CD4-positive, alpha-beta T cell (primary cell): ENCODE data around the gene SELENOM. TPM values are rescaled to one million over a fixed set of nuclear protein-coding genes. Genes with fewer than 3 reads are reported as not detected.

Source experiments
- ATAC-seq: fragments of 200-7000 bp; cut with Tn5 transposase; one replicate; pipeline ENCODE4 v1.10.0; 2022; ENCODE audit warnings: mild to moderate bottlenecking; ENCODE audit not compliant: poor library complexity
- CTCF ChIA-PET: fragments of 350-600 bp; sonication (Branson Sonifier 250); formaldehyde crosslinking; loops from one replicate; lab custom pipeline; 2021; ENCODE audit warnings: antibody characterized with exemption, inconsistent platforms; lab: Charles Lee
- POLR2A ChIA-PET: fragments of 350-600 bp; sonication (Branson Sonifier 250); formaldehyde crosslinking; loops from one replicate; lab custom pipeline; 2021; ENCODE audit warnings: antibody characterized with exemption, inconsistent platforms; lab: Charles Lee
- DNase-seq, 14 experiments: peaks; one replicate each; pipeline ENCODE4 v3.0.0-alpha.2; 2013 to 2020; ENCODE audit warnings: mixed read lengths in 2 of 14
- H3K27ac ChIP-seq, 2 donors: one replicate each; pipeline versions ENCODE4 v1.5.1 to v1.7.0; 2013; ENCODE audit warnings: low read length in 2 of 2, low read depth in 1 of 2, mild to moderate bottlenecking in 1 of 2
- H3K27me3 ChIP-seq, 2 experiments: 1 replicate in 1 of 2; 2 replicates in 1 of 2; pipeline versions ENCODE4 v1.6.1 to v1.7.0; 2013; ENCODE audit warnings: low read length in 2 of 2, control low read depth in 1 of 2, mild to moderate bottlenecking in 1 of 2, moderate library complexity in 1 of 2; ENCODE audit not compliant: insufficient read depth in 2 of 2, control insufficient read depth in 1 of 2
- H3K36me3 ChIP-seq: one replicate; pipeline ENCODE4 v1.6.1; 2013; ENCODE audit warnings: low read length, control low read depth; ENCODE audit not compliant: insufficient read depth
- H3K4me1 ChIP-seq: one replicate; pipeline ENCODE4 v1.6.1; 2013; ENCODE audit warnings: low read length, control low read depth; ENCODE audit not compliant: insufficient read depth
- H3K4me3 ChIP-seq: one replicate; pipeline ENCODE4 v1.5.1; 2013; ENCODE audit warnings: mild to moderate bottlenecking, low read length, moderate library complexity
- H3K9me3 ChIP-seq, 2 experiments: 1 replicate in 1 of 2; 2 replicates in 1 of 2; pipeline versions ENCODE4 v1.6.1 to v1.7.0; 2013; ENCODE audit warnings: low read length in 2 of 2, mild to moderate bottlenecking in 2 of 2, control low read depth in 1 of 2, moderate library complexity in 1 of 2; ENCODE audit not compliant: control insufficient read depth in 1 of 2, insufficient read depth in 1 of 2
- H3K27ac Mint-ChIP-seq: one replicate; pipeline ENCODE4 v1.8.0; 2020; ENCODE audit warnings: mixed read lengths
- H3K27me3 Mint-ChIP-seq: one replicate; pipeline ENCODE4 v1.8.0; 2021; ENCODE audit warnings: mixed read lengths
- H3K36me3 Mint-ChIP-seq: one replicate; pipeline ENCODE4 v1.8.0; 2021; ENCODE audit warnings: low read depth, mixed read lengths
- H3K4me1 Mint-ChIP-seq: one replicate; pipeline ENCODE4 v1.8.0; 2021; ENCODE audit warnings: low read depth, mixed read lengths
- H3K4me3 Mint-ChIP-seq: one replicate; pipeline ENCODE4 v1.8.0; 2020; ENCODE audit warnings: mild to moderate bottlenecking, mixed read lengths
- H3K9me3 Mint-ChIP-seq: one replicate; pipeline ENCODE4 v1.8.0; 2020; ENCODE audit warnings: mixed read lengths
- CTCF ChIP-seq: fragments of 200-600 bp; IDR thresholded peaks from one replicate; pipeline ENCODE4 v1.8.0; 2022; ENCODE audit warnings: antibody characterized with exemption, mild to moderate bottlenecking
- intact Hi-C, 2 experiments: fragments of 100-400 bp; cut with DNase I in 1 of 2; cut with micrococcal nuclease in 1 of 2; formaldehyde crosslinking; loops; one replicate each; pipeline versions ENCODE4 v1.15.1 to v1.9.0; 2023 to 2025; cut with DNase I, micrococcal nuclease
- total RNA-seq, 174 experiments: library from RNA in 2 of 174; stranded (reverse) in 2 of 174; gene quantifications; one replicate each; pipeline ENCODE4 v1.2.3 and lab custom pipeline; 2021 to 2026

Gene SELENOM
- total RNA-seq, 2 experiments from 2014 or later, result 78.0 to 82.4 TPM

DNA sequence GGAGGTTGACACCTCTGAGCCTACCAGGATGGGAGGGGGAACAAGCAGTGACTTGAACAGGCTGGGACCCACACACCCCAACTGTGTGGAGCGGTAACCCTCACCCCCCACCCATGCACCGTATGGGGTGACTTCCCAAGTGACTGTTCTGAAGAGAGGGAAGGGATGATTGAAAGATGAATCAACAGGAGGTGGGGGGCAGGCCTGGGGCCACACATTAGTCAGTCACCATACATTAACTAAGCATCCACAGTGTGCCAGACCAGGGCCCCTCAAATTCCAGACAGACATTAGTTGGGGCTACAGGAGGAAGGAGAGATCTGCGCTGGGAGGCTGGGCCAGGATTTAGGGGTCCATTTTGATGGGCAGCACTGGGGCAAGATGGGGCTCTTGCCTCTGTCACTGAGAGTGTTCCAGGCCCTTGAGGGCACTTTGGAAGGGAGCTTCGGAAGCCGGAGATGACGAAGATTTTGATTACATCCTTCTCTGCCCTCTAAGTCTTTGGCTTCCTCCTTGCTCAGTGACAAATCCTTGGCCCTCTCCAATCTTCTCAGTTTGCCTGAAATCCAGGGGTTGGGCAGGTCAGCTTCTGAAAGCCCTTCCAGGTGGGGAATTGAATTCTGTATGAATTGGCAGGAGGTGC, 25.3 kb downstream of the SELENOM start:
- DNase-seq (peak in 1 of 14 experiments; percentile 41), ATAC-seq (no peak)
- Mint-ChIP-seq H3K36me3 (no peaks in the 10 kb centered on the region), H3K4me3 (peak overlapping the region; percentile 90), H3K9me3 (no peaks in the 10 kb centered on the region), H3K4me1 (peaks cover 33% of the 10 kb centered on the region), H3K27me3 (no peaks in the 10 kb centered on the region), H3K27ac (no peak overlapping the region)
- intact Hi-C loops, result loop anchor here (5.0 to 10.0 kb wide), 3 partner anchors 75 to 417 kb away; partner anchors contain the start of gene DUSP18 (in 1 of the 2)
- Histone ChIP-seq H3K36me3 (no peaks in the 10 kb centered on the region), H3K4me1 (peaks cover 53% of the 10 kb centered on the region), H3K27ac (no peak overlapping the region), H3K27me3 (no peaks in the 10 kb centered on the region), H3K9me3 (no peaks in the 10 kb centered on the region), H3K4me3 (peak overlapping the region; percentile 72)
- ChIA-PET POLR2A (interaction anchor here (0.6 to 3.8 kb wide), 10 partner anchors 22 to 447 kb away, joined by 3 to 23 read pairs (median 4); partner anchors contain the start of genes LIMK2, MORC2, PATZ1 and SELENOM), CTCF (interaction anchor here (0.5 to 3.4 kb wide), 5 partner anchors 26 to 241 kb away, joined by 3 to 11 read pairs (median 3); partner anchors contain the start of genes SELENOM and TUG1)
- TF ChIP-seq CTCF, result no peak

DNA sequence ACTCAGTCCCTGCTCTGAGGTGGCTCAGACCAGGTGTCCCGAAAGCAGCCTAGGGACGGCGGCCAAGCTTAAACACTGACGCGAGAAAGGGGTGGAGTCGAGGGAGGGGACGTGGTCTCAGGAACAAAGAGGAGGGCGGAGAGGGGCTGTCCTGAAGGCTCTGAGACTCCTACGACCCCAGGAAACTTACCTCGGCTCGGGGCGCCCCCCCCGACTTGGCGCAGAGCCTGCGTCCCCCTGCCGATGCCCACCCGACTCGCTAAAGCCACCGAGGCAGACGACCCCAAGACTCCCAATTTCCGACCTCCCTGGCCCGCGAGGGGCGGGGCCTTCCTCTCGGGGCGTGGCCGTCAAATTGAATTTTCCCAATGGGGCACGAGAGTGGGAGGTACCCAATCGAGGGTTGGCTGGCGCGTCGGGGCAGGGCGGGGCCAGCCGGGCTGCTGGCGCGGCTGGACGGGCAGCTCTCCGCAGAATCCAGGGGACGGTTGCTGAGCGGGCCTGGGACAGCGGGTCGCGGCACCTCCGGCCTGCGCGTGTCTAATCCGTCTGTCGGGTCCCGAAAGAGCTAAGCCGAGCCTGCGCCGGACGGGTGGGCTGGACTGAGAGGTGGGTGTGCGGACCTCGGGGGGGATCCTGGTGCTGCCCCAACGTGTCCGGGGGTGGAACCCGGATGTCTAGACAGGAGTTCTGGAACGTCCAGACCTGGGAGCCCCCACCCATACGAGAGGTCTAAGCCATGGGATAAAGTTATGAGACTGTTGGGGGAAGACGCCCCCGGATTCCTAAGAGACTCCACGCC, 26.3 kb downstream of the SELENOM start, which contains the start of gene SMTN:
Gene SMTN, plus strand, starts transcription at position 471 of the 802 bp plus-strand sequence. CDS start 1,941 bp downstream, outside the sequence.
- Mint-ChIP-seq H3K4me1 (peaks cover 33% of the 10 kb centered on the region), H3K36me3 (no peaks in the 10 kb centered on the region), H3K4me3 (peak within 1 kb of the TSS; percentile 90), H3K27me3 (no peaks in the 10 kb centered on the region), H3K27ac (no peak within 1 kb of the TSS), H3K9me3 (no peaks in the 10 kb centered on the region)
- Histone ChIP-seq H3K36me3 (no peaks in the 10 kb centered on the region), H3K27me3 (no peaks in the 10 kb centered on the region), H3K27ac (no peak within 1 kb of the TSS), H3K9me3 (no peaks in the 10 kb centered on the region), H3K4me3 (peak within 1 kb of the TSS; percentile 72), H3K4me1 (peaks cover 53% of the 10 kb centered on the region)
- intact Hi-C loops, result loop anchor here (5.0 to 10.0 kb wide), 3 partner anchors 76 to 416 kb away; partner anchors contain the start of gene DUSP18 (in 1 of the 2)
- peak; percentile 69 for ATAC-seq
- CTCF ChIA-PET, result interaction anchor here (3.4 kb wide), 1 partner anchor 27 kb away, joined by 11 read pairs; the partner anchor contains the start of gene SELENOM
- no peak for TF ChIP-seq CTCF
- peak; percentile 74 to 94 (median 85) for DNase-seq
- POLR2A ChIA-PET, result interaction anchor here (1.1 to 1.8 kb wide), 6 partner anchors 27 to 446 kb away, joined by 3 to 7 read pairs (median 4); partner anchors contain the start of genes MORC2, PATZ1, SELENOM and TUG1
